HG03097 (cell line): ENCODE measurements around the gene SPACA5.
"Not testable (repeated sequence)": the region's sequence is repeated elsewhere in the genome, so short reads cannot be mapped to it uniquely, and the experiment has no call there.

ENCODE experiments used
- ATAC-seq: cut with Tn5 transposase; IDR thresholded peaks from one replicate; pipeline ENCODE4 v1.9.1; 2021; ENCODE audit not compliant: unreplicated experiment, low FRiP score

The SPACA5 gene

GRCh38 chrX:48006688-48007087 lies at the start of gene SPACA5:
SPACA5 (plus strand) TSS chrX:48006988; CDS start chrX:48007803, 815 bp downstream.
- not testable (repeated sequence) for ATAC-seq

GRCh38 chrX:47958206-47958605 lies 48.6 kb upstream of the SPACA5 start:
- ATAC-seq, result not testable (repeated sequence)

GRCh38 chrX:47958761-47959342 lies 47.9 kb upstream of the SPACA5 start:
- no peak for ATAC-seq

GRCh38 chrX:47960406-47960805 lies 46.4 kb upstream of the SPACA5 start:
- no peak for ATAC-seq

GRCh38 chrX:47961830-47962229 lies 45.0 kb upstream of the SPACA5 start:
- not testable (repeated sequence) for ATAC-seq

- not testable (repeated sequence) for ATAC-seq
Observed at GRCh38 chrX:47965526-47965925, 41.3 kb upstream of the SPACA5 start.

- ATAC-seq, result no peak
Observed at GRCh38 chrX:47973235-47973634, 33.6 kb upstream of the SPACA5 start.

- no peak for ATAC-seq
Observed at GRCh38 chrX:47976254-47977151, 30.3 kb upstream of the SPACA5 start.

GRCh38 chrX:47991263-47992094 lies 15.3 kb upstream of the SPACA5 start:
- no peak for ATAC-seq

GRCh38 chrX:47992095-47992380 lies 14.8 kb upstream of the SPACA5 start:
- no peak for ATAC-seq

GRCh38 chrX:47992669-47993068 lies 14.1 kb upstream of the SPACA5 start:
- ATAC-seq, result no peak

- ATAC-seq, result no peak
Observed at GRCh38 chrX:48001260-48001659, 5.5 kb upstream of the SPACA5 start.

- ATAC-seq, result no peak
Observed at GRCh38 chrX:48002319-48002718, 4.5 kb upstream of the SPACA5 start.

GRCh38 chrX:48002929-48003328 lies 3.9 kb upstream of the SPACA5 start:
- no peak for ATAC-seq

GRCh38 chrX:48003367-48003757 lies 3.4 kb upstream of the SPACA5 start:
- ATAC-seq, result no peak

GRCh38 chrX:48003758-48004457 lies 2.9 kb upstream of the SPACA5 start, which contains the start of gene ZNF182:
ZNF182 (minus strand) TSS chrX:48003989; CDS start chrX:48002609, 1,380 bp downstream.
- peak; percentile 74 for ATAC-seq

GRCh38 chrX:48009445-48009960 lies 2.7 kb downstream of the SPACA5 start:
- ATAC-seq, result not testable (repeated sequence)

GRCh38 chrX:48016583-48017310 lies 10.0 kb downstream of the SPACA5 start:
- ATAC-seq, result not testable (repeated sequence)

- ATAC-seq, result not testable (repeated sequence)
Observed at GRCh38 chrX:48019892-48020291, 13.1 kb downstream of the SPACA5 start.

- ATAC-seq, result not testable (repeated sequence)
Observed at GRCh38 chrX:48020472-48020871, 13.7 kb downstream of the SPACA5 start.
